K562 (cell line): Measurements from ENCODE around the gene PMVK. TPM values are rescaled to one million over a fixed set of nuclear protein-coding genes. Genes with fewer than 3 reads are reported as not detected.

Experiments
- FOXM1 ChIP-seq, 2 experiments: fragments of 450-650 bp in 1 of 2; sonication (generic) in 1 of 2; formaldehyde crosslinking in 1 of 2; IDR thresholded peaks; 2 replicates each; pipeline versions ENCODE4 v1.6.1 to v1.9.0; 2017 to 2022; ENCODE audit warnings: low read depth in 2 of 2, mild to moderate bottlenecking in 2 of 2, missing genetic modification reagents in 1 of 2, moderate library complexity in 1 of 2
- KDM4B ChIP-seq, 2 experiments: fragments of 450-650 bp in 1 of 2; sonication (generic) in 1 of 2; IDR thresholded peaks; 2 replicates each; pipeline ENCODE4 v1.6.1; 2016 to 2017; ENCODE audit warnings: borderline replicate concordance in 2 of 2, antibody characterized with exemption in 1 of 2, low read depth in 1 of 2, mild to moderate bottlenecking in 1 of 2
- POLR3A ChIP-seq: IDR thresholded peaks from 2 replicates; pipeline ENCODE4 v1.6.1; 2011; ENCODE audit warnings: borderline replicate concordance, mild to moderate bottlenecking, moderate library complexity; ENCODE audit not compliant: insufficient read length, insufficient read depth; ENCODE audit errors: extremely low read depth
- RBM22 ChIP-seq: fragments of 200-400 bp; formaldehyde crosslinking; IDR thresholded peaks from 2 replicates; pipeline ENCODE4 v1.6.1; 2018; ENCODE audit warnings: low read length, low read depth; ENCODE audit not compliant: poor library complexity, severe bottlenecking
- SETDB1 ChIP-seq: IDR thresholded peaks from one replicate; pipeline ENCODE4 v1.6.1; 2012; ENCODE audit warnings: low read length, control low read depth, inconsistent platforms
- TOE1 ChIP-seq, 2 experiments: fragments of 450-650 bp in 1 of 2; sonication (generic) in 1 of 2; formaldehyde crosslinking in 1 of 2; IDR thresholded peaks; 2 replicates each; pipeline versions ENCODE4 v1.7.1 to v1.8.0; 2016 to 2022; ENCODE audit warnings: borderline replicate concordance in 2 of 2, mild to moderate bottlenecking in 2 of 2, antibody characterized with exemption in 1 of 2, inconsistent platforms in 1 of 2, low read depth in 1 of 2, missing genetic modification reagents in 1 of 2, moderate library complexity in 1 of 2
- ZNF3 ChIP-seq: fragments of 250-450 bp; sonication (Bioruptor Pico); IDR thresholded peaks from 2 replicates; pipeline ENCODE4 v1.5.0; 2021; ENCODE audit warnings: mild to moderate bottlenecking, moderate library complexity
- ZNF408 ChIP-seq: fragments of 250-450 bp; sonication (Bioruptor Pico); IDR thresholded peaks from 2 replicates; pipeline ENCODE4 v1.4.0; 2020; ENCODE audit warnings: low read depth, mild to moderate bottlenecking, moderate library complexity
- polyA plus RNA-seq, 8 experiments: library from polyadenylated mRNA; depleted of rRNA in 4 of 8; stranded (reverse) in 5 of 8; unstranded in 3 of 8; fragments of >200 nt; fragmentation: Nextera tagmentation in 2 of 8; fragmentation: Illumina TruSeq in 1 of 8; extraction: Ambion mirVana in 2 of 8; extraction: Trizol in 1 of 8; gene quantifications; 2 replicates each; pipeline versions ENCODE4 v1.2.1 to v1.2.3, GENCODE V29; 2011 to 2014; ENCODE audit warnings: inconsistent platforms in 1 of 8, missing spikeins in 1 of 8
- total RNA-seq, 7 experiments: library from RNA; depleted of rRNA in 6 of 7; stranded (reverse); fragments of >200 nt in 6 of 7; fragmentation: Illumina TruSeq in 2 of 7; extraction: Trizol in 2 of 7; gene quantifications; 2 replicates each; pipeline versions ENCODE4 v1.2.1 to v1.2.3, GENCODE V29; 2011 to 2021; ENCODE audit warnings: low replicate concordance in 1 of 7
- TF ChIP-seq, protein P1 (sequence below): fragments of 150-350 bp; conservative IDR thresholded peaks from 2 replicates; pipeline ENCODE4 v1.6.1; 2014; ENCODE audit warnings: low read length
- TF ChIP-seq, protein P2 (sequence below): IDR thresholded peaks from 3 replicates; pipeline ENCODE4 v1.6.1; 2011; ENCODE audit warnings: borderline replicate concordance, mild to moderate bottlenecking; ENCODE audit not compliant: insufficient read length, insufficient read depth
- TF ChIP-seq, protein P3 (sequence below): fragments of 450-650 bp; IDR thresholded peaks from 2 replicates; pipeline ENCODE4 v1.6.1; 2016; ENCODE audit warnings: borderline replicate concordance
- TF ChIP-seq, protein P4 (sequence below): fragments of 450-650 bp; IDR thresholded peaks from 2 replicates; pipeline ENCODE4 v1.6.1; 2018; ENCODE audit not compliant: partially characterized antibody
- TF ChIP-seq, protein P5 (sequence below): conservative IDR thresholded peaks from 2 replicates; pipeline ENCODE4 v1.6.1; 2011; ENCODE audit warnings: low read depth, mild to moderate bottlenecking, low read length; ENCODE audit not compliant: control insufficient read depth

The PMVK gene
- total and polyA plus RNA-seq, 9 of the 15 experiments (the other 6 are each of a cell fraction or from before 2014, with no cell fraction given), result 1.1 to 15.3 (median 6.3) TPM

DNA sequence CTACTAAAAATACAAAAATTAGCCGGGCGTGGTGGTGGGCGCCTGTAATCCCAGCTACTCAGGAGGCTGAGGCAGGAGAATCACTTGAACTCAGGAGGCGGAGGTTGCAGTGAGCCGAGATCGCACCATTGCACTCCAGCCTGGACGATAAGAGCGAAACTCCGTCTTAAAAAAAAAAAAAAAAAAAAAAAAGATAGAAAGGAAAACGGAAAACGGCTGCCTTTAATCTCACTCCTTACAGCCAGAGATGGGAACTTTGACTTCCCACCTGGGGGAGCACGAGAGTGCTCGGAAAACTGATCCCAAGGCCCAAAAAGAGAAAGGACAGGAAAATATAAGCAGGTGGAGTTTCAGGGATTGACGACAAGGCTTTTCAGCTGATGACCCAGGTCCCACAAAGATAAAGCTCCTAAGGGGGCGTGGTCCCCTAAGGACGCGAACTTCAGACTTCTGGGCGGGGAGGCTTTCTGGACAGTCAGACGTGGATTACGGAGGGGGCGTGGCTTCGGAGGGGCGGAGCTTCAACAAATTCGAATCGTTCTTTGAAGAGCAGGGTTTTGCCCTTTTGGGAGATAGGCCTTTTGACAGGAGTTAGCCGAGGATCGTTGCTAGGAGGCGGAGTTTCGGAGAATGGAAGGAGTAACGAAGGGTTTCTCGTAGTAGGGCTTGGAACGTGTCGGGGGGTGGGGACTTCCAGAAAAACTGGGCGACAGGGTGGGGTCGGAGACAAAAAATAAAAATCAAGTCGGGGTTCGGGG lies 37.0 kb upstream of the PMVK start (continued):
- no peak for TF ChIP-seq ZNF408 (CRISPR knock-in tag)
- TF ChIP-seq, protein P1, sequence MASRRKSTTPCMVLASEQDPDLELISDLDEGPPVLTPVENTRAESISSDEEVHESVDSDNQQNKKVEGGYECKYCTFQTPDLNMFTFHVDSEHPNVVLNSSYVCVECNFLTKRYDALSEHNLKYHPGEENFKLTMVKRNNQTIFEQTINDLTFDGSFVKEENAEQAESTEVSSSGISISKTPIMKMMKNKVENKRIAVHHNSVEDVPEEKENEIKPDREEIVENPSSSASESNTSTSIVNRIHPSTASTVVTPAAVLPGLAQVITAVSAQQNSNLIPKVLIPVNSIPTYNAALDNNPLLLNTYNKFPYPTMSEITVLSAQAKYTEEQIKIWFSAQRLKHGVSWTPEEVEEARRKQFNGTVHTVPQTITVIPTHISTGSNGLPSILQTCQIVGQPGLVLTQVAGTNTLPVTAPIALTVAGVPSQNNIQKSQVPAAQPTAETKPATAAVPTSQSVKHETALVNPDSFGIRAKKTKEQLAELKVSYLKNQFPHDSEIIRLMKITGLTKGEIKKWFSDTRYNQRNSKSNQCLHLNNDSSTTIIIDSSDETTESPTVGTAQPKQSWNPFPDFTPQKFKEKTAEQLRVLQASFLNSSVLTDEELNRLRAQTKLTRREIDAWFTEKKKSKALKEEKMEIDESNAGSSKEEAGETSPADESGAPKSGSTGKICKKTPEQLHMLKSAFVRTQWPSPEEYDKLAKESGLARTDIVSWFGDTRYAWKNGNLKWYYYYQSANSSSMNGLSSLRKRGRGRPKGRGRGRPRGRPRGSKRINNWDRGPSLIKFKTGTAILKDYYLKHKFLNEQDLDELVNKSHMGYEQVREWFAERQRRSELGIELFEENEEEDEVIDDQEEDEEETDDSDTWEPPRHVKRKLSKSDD, result no peak
- TF ChIP-seq ZNF3 (CRISPR knock-in tag), result no peak
- no peak for TF ChIP-seq RBM22
- TF ChIP-seq KDM4B (IDR thresholded peaks at IDR 0.05; ENCODE audit: borderline replicate concordance in 2 of 2, low read depth in 1 of 2), result no peak
- TF ChIP-seq POLR3A, result no peak
- TF ChIP-seq, protein P2, sequence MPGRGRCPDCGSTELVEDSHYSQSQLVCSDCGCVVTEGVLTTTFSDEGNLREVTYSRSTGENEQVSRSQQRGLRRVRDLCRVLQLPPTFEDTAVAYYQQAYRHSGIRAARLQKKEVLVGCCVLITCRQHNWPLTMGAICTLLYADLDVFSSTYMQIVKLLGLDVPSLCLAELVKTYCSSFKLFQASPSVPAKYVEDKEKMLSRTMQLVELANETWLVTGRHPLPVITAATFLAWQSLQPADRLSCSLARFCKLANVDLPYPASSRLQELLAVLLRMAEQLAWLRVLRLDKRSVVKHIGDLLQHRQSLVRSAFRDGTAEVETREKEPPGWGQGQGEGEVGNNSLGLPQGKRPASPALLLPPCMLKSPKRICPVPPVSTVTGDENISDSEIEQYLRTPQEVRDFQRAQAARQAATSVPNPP, result no peak
- TF ChIP-seq TOE1 (IDR thresholded peaks at IDR 0.05; ENCODE audit: borderline replicate concordance), result peak; percentile 45; the same call in 1 of the 2 replicates
- no peak for TF ChIP-seq TOE1 (CRISPR knock-in tag; IDR thresholded peaks at IDR 0.05; ENCODE audit: borderline replicate concordance, low read depth)
- no peak for TF ChIP-seq SETDB1
- TF ChIP-seq, protein P3, sequence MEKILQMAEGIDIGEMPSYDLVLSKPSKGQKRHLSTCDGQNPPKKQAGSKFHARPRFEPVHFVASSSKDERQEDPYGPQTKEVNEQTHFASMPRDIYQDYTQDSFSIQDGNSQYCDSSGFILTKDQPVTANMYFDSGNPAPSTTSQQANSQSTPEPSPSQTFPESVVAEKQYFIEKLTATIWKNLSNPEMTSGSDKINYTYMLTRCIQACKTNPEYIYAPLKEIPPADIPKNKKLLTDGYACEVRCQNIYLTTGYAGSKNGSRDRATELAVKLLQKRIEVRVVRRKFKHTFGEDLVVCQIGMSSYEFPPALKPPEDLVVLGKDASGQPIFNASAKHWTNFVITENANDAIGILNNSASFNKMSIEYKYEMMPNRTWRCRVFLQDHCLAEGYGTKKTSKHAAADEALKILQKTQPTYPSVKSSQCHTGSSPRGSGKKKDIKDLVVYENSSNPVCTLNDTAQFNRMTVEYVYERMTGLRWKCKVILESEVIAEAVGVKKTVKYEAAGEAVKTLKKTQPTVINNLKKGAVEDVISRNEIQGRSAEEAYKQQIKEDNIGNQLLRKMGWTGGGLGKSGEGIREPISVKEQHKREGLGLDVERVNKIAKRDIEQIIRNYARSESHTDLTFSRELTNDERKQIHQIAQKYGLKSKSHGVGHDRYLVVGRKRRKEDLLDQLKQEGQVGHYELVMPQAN, result peak; percentile 81; the same call in 1 of the 2 replicates
- TF ChIP-seq FOXM1 (IDR thresholded peaks at IDR 0.05; ENCODE audit: low read depth), result no peak
- no peak for TF ChIP-seq FOXM1 (CRISPR knock-in tag; IDR thresholded peaks at IDR 0.05; ENCODE audit: low read depth)
- TF ChIP-seq, protein P4, sequence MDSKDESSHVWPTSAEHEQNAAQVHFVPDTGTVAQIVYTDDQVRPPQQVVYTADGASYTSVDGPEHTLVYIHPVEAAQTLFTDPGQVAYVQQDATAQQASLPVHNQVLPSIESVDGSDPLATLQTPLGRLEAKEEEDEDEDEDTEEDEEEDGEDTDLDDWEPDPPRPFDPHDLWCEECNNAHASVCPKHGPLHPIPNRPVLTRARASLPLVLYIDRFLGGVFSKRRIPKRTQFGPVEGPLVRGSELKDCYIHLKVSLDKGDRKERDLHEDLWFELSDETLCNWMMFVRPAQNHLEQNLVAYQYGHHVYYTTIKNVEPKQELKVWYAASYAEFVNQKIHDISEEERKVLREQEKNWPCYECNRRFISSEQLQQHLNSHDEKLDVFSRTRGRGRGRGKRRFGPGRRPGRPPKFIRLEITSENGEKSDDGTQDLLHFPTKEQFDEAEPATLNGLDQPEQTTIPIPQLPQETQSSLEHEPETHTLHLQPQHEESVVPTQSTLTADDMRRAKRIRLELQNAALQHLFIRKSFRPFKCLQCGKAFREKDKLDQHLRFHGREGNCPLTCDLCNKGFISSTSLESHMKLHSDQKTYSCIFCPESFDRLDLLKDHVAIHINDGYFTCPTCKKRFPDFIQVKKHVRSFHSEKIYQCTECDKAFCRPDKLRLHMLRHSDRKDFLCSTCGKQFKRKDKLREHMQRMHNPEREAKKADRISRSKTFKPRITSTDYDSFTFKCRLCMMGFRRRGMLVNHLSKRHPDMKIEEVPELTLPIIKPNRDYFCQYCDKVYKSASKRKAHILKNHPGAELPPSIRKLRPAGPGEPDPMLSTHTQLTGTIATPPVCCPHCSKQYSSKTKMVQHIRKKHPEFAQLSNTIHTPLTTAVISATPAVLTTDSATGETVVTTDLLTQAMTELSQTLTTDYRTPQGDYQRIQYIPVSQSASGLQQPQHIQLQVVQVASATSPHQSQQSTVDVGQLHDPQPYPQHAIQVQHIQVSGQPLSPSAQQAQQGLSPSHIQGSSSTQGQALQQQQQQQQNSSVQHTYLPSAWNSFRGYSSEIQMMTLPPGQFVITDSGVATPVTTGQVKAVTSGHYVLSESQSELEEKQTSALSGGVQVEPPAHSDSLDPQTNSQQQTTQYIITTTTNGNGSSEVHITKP, result peak; percentile 19
- TF ChIP-seq, protein P5, sequence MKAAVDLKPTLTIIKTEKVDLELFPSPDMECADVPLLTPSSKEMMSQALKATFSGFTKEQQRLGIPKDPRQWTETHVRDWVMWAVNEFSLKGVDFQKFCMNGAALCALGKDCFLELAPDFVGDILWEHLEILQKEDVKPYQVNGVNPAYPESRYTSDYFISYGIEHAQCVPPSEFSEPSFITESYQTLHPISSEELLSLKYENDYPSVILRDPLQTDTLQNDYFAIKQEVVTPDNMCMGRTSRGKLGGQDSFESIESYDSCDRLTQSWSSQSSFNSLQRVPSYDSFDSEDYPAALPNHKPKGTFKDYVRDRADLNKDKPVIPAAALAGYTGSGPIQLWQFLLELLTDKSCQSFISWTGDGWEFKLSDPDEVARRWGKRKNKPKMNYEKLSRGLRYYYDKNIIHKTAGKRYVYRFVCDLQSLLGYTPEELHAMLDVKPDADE, result no peak
